Subcutaneous adipose tissue (tissue), 4 donors: ENCODE measurements around the gene SPATA33. TPM values are rescaled to one million over a fixed set of nuclear protein-coding genes. Genes with fewer than 3 reads are reported as not detected.

Experiments used
- CTCF ChIP-seq: fragments of 450-650 bp; IDR thresholded peaks from one replicate; pipeline ENCODE4 v1.5.1; 2016; ENCODE audit warnings: low read depth, mild to moderate bottlenecking, control low read depth, antibody characterized with exemption, moderate library complexity
- total RNA-seq, 4 donors: library from RNA; depleted of rRNA; stranded (reverse); fragments of >200 nt; gene quantifications; one replicate each; pipeline ENCODE4 v1.1.0, GENCODE V29; 2016

SPATA33 gene
- total RNA-seq, 4 donors from 2014 or later, result 2.5 to 7.0 (median 5.4) TPM

DNA sequence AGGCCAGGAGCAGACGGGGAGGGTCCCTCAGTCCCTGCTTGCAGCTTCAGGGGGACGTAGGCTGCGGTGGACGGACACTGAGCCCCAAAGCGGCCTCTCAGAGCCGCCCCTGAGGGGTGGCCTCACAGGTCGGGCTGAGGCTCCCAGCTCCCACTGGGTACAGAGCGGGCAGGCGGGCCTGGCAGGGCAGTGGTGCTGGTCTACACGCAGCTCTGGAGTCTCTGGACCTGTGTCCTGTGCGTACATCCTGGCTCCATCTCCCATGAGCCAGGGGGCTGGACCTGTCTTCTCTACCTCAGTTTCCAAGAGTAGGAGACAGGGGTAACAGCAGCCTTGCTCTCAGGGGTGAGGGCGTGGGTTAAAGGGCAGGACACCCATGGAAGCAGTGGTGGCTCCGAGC lies 42.5 kb upstream of the SPATA33 start:
- no peak for TF ChIP-seq CTCF

DNA sequence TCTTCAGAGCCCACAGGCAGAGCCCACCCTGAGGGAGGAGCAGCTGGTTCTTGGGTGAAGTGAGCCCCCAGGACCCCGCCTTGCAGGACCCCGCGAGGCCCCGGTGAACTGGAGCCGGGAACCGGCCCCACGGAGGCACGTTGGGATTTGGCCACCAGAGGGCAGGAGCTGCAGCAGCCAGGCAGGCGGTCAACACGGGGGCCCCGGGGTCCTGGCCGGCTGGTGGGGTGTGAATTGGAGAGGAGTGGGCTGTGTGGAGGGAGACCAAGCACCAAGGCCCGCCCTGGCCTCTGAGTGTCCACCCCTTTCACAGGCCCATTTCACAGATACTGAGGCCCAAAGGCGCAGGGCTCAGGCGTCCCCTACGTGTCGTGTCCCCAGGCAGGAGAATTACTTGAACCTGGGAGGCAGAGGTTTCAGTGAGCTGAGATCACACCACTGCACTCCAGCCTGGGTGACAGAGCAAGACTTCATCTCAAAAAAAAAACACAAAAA lies 42.0 kb upstream of the SPATA33 start:
- TF ChIP-seq CTCF, result no peak

DNA sequence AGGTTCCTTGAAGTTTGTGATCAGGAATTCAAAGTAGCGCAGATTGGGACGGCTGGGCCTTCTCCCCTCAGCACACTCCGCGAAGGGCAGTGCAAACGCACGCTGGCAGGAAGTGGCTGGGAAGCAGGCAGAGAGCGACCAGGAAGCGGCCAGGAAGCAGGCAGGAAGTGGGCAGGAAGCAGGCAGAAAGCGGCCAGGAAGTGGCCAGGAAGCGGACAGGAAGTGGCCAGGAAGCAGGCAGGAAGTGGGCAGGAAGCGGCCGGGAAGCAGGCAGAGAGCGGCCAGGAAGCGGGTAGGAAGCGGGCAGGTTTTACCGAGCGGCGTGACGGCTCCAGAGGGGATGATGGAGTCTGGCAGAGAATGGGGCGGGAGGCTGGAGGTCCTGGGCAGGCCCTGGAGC lies 41.0 kb upstream of the SPATA33 start:
- no peak for TF ChIP-seq CTCF

DNA sequence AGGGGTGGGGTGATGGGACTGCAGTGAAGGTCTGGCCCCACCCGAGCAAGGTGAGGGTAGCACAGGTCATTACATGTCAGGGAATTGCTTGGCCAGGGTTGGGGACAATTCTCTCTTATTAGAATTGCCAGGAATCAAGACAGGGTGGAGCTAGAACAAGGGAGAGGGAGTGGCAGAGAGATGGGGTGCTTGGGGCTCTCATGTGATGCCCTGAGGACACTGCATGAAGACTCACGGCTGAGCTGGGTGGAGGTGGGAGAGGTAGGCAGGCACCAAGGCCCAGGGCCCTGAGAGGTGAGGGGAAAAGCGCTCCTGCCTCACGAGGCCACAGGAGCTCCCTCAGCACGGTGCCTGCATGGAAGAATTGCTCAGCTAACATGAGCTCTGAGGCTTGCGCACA lies 40.6 kb upstream of the SPATA33 start:
- TF ChIP-seq CTCF, result no peak

DNA sequence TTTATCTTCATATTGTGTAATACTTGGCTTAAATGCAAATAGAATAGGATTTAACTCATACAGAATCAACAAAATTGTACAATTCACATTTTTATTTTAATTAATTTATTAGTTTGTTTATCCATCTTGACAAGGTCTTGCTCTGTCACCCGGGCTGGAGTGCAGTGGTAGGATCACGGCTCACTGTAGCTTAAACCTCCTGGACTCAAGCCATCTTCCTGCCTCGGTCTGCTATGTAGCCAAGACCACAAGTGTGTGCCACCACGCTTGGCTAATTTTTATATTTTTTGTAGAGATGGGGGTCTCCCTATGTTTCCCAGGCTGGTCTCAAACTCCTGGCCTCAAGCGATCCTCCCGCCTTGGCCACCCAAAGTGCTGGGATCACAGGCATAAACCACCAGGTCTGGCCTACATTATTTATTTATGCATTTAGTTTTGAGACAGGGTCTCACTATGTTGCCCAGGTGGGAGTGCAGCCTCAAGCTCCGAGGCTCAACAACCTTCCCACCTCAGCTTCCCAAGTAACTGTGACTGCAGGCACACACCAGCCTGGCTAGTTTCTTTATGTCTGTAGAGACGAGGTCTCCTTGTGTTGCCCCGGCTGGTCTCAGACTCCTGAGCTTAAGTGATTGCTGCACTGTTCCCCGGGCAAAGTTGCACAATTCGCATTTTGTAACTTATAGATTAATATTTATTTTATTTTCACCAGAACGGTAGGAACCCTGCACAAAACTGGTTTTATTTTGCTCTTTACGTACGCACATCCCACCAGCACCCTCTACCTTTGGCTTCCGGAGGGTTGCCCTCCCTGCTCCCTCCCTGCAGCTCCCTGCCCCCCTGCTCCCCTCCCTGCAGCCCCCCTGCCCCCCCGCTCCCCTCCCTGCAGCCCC lies 39.3 kb upstream of the SPATA33 start:
- no peak for TF ChIP-seq CTCF

GRCh38 chr16:89619840-89620239 lies 37.8 kb upstream of the SPATA33 start:
- TF ChIP-seq CTCF, result no peak

DNA sequence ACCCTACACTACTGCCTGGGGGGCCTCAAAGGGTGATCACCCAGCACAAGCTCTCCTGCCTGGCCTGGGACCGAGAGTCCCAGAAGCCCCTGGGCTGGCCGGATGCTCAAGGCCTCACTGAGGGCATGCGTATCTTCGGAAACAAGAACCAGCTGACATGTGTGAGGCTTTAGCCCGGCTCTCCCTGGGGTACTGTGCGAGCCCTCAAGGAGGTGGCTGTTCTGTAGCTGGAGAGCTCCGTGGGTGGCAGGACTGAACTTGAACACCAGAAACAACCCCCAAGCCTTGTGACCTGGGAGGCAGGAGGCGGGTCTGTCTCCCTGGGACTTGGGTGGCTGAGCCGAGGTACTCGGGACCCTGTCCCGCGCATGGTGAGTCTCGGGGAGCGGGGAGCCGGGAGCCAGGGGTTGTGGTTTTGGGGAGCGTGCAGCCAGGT lies 37.2 kb upstream of the SPATA33 start:
- no peak for TF ChIP-seq CTCF
